IMR-90 (cell line): ENCODE results near the gene AUTS2. TPM values are rescaled to one million over a fixed set of nuclear protein-coding genes. Genes with fewer than 3 reads are reported as not detected.

ENCODE experiments used
- ATAC-seq: fragments of 200-7000 bp; cut with Tn5 transposase; 2 replicates; pipeline ENCODE4 v1.9.1; 2020; ENCODE audit warnings: low read depth, mild to moderate bottlenecking, moderate library complexity
- BruUV-seq: library from RNA; stranded (reverse); fragments of 400-500 nt; replicated peaks from 2 replicates; lab custom pipeline; 2021; lab: Mats Ljungman, UMichigan
- CTCF ChIA-PET: fragments of 300-600 bp; formaldehyde crosslinking; extraction: SDS; loops from one replicate; lab custom pipeline; 2021; ENCODE audit warnings: antibody characterized with exemption; lab: Yijun Ruan, JAX
- POLR2A ChIA-PET: fragments of 300-600 bp; sonication (Branson Sonifier 250); formaldehyde crosslinking; loops from one replicate; lab custom pipeline; 2022; ENCODE audit warnings: antibody characterized with exemption; ENCODE audit not compliant: unreplicated experiment; lab: Charles Lee
- DNase-seq: peaks from one replicate; pipeline ENCODE4 v3.0.0; 2013
- H2AFZ ChIP-seq: replicated peaks from 2 replicates; pipeline ENCODE3; 2013; ENCODE audit warnings: low read length, mild to moderate bottlenecking; ENCODE audit not compliant: poor library complexity
- H2AK5ac ChIP-seq: 2 replicates; pipeline ENCODE4 v1.6.1; 2013; ENCODE audit warnings: low read depth, low read length, inconsistent platforms
- H2AK9ac ChIP-seq: replicated peaks from 2 replicates; pipeline ENCODE3; 2013; ENCODE audit warnings: mild to moderate bottlenecking, low read depth, low read length, moderate library complexity; ENCODE audit not compliant: poor library complexity
- H2BK120ac ChIP-seq: 2 replicates; pipeline ENCODE4 v1.6.1; 2013; ENCODE audit warnings: low read depth, low read length, inconsistent platforms
- H2BK15ac ChIP-seq: 3 replicates; pipeline ENCODE4 v1.6.1; 2013; ENCODE audit warnings: low read depth, low read length, inconsistent platforms
- H2BK20ac ChIP-seq: 2 replicates; pipeline ENCODE4 v1.6.1; 2013; ENCODE audit warnings: low read depth, mild to moderate bottlenecking, inconsistent platforms, low read length, moderate library complexity
- H2BK5ac ChIP-seq: 2 replicates; pipeline ENCODE4 v1.6.1; 2013; ENCODE audit warnings: mild to moderate bottlenecking, low read depth, low read length, inconsistent platforms; ENCODE audit not compliant: poor library complexity, severe bottlenecking
- H3K14ac ChIP-seq: replicated peaks from 2 replicates; pipeline ENCODE4 v1.6.1; 2013; ENCODE audit warnings: low read depth, low read length, inconsistent platforms
- H3K18ac ChIP-seq: 2 replicates; pipeline ENCODE4 v1.6.1; 2013; ENCODE audit warnings: low read depth, low read length, control low read depth
- H3K23ac ChIP-seq: 2 replicates; pipeline ENCODE4 v1.6.1; 2013; ENCODE audit warnings: low read depth, low read length, inconsistent platforms
- H3K27ac ChIP-seq: 2 replicates; pipeline ENCODE4 v1.5.1; 2013; ENCODE audit warnings: mild to moderate bottlenecking, control low read depth, low read length; ENCODE audit not compliant: insufficient read depth
- H3K27me3 ChIP-seq: 2 replicates; pipeline ENCODE4 v1.6.1; 2013; ENCODE audit warnings: low read length; ENCODE audit not compliant: control insufficient read depth, insufficient read depth
- H3K36me3 ChIP-seq: 2 replicates; pipeline ENCODE4 v1.6.1; 2013; ENCODE audit warnings: low read length, mixed read lengths; ENCODE audit not compliant: control insufficient read depth, insufficient read depth
- H3K4ac ChIP-seq: 2 replicates; pipeline ENCODE4 v1.6.1; 2013; ENCODE audit warnings: low read depth, low read length, inconsistent platforms
- H3K4me1 ChIP-seq: 2 replicates; pipeline ENCODE4 v1.6.1; 2013; ENCODE audit warnings: low read length, mixed read lengths; ENCODE audit not compliant: control insufficient read depth, insufficient read depth
- H3K4me2 ChIP-seq: 2 replicates; pipeline ENCODE4 v1.6.1; 2013; ENCODE audit warnings: low read depth, mild to moderate bottlenecking, control low read depth, low read length, moderate library complexity
- H3K4me3 ChIP-seq: 2 replicates; pipeline ENCODE4 v1.5.1; 2013; ENCODE audit warnings: low read depth, mild to moderate bottlenecking, control low read depth, low read length, moderate library complexity; ENCODE audit not compliant: insufficient read depth
- H3K56ac ChIP-seq: 2 replicates; pipeline ENCODE4 v1.6.1; 2013; ENCODE audit warnings: low read length, inconsistent platforms; ENCODE audit not compliant: insufficient read depth; ENCODE audit errors: extremely low read depth
- H3K79me1 ChIP-seq, 2 experiments: 2 replicates each; pipeline ENCODE4 v1.6.1; 2013; ENCODE audit warnings: low read length in 2 of 2, inconsistent platforms in 1 of 2, low read depth in 1 of 2
- H3K9ac ChIP-seq: 2 replicates; pipeline ENCODE4 v1.6.1; 2013; ENCODE audit warnings: low read depth, low read length, control low read depth
- H3K9me1 ChIP-seq: 2 replicates; pipeline ENCODE4 v1.6.1; 2013; ENCODE audit warnings: low read length, inconsistent platforms; ENCODE audit not compliant: insufficient read depth
- H3K9me3 ChIP-seq: 2 replicates; pipeline ENCODE4 v1.6.1; 2013; ENCODE audit warnings: low read length; ENCODE audit not compliant: control insufficient read depth, insufficient read depth
- H4K20me1 ChIP-seq: 2 replicates; pipeline ENCODE4 v1.6.1; 2013; ENCODE audit warnings: low read length, inconsistent platforms; ENCODE audit not compliant: insufficient read depth
- H4K5ac ChIP-seq: 2 replicates; pipeline ENCODE4 v1.6.1; 2013; ENCODE audit warnings: mild to moderate bottlenecking, low read depth, low read length, control low read depth
- H4K8ac ChIP-seq, 2 experiments: 2 replicates each; pipeline ENCODE4 v1.6.1; 2013; ENCODE audit warnings: low read depth in 2 of 2, low read length in 2 of 2, control low read depth in 1 of 2, inconsistent platforms in 1 of 2
- H4K91ac ChIP-seq: 2 replicates; pipeline ENCODE4 v1.6.1; 2013; ENCODE audit warnings: low read depth, low read length, inconsistent platforms; ENCODE audit not compliant: insufficient read depth
- ELK1 ChIP-seq: fragments of 150-350 bp; IDR thresholded peaks from 2 replicates; pipeline ENCODE4 v1.6.1; 2016; ENCODE audit warnings: low read depth, mild to moderate bottlenecking, low read length, moderate library complexity, borderline replicate concordance
- MXI1 ChIP-seq: IDR thresholded peaks from 2 replicates; pipeline ENCODE4 v1.6.1; 2012; ENCODE audit warnings: low read depth, mild to moderate bottlenecking, low read length, moderate library complexity, borderline replicate concordance
- WGBS, 2 experiments: methylation state at CpG; one replicate each; pipeline versions ENCODE4 v1.1.5 to v1.1.7; 2013; ENCODE audit warnings: missing lambda C conversion rate in 2 of 2; ENCODE audit not compliant: insufficient read length in 1 of 2; ENCODE audit errors: extremely low coverage in 2 of 2; 5-methylcytosine and 5-hydroxymethylcytosine counted together
- dilution Hi-C: fragments of 300-500 bp; cut with HindIII; formaldehyde crosslinking; loops from one replicate; pipeline ENCODE4 v1.14.3; 2018; ENCODE audit warnings: low sequenced_read_pairs; ENCODE audit not compliant: unreplicated experiment
- in situ Hi-C: fragments of 300-500 bp; cut with MboI; formaldehyde crosslinking; loops from 3 replicates; pipeline ENCODE4 v1.14.3; 2019; ENCODE audit warnings: low sequenced_read_pairs, inconsistent platforms, mixed read lengths
- intact Hi-C: fragments of 100-400 bp; cut with micrococcal nuclease; formaldehyde crosslinking; loops from 2 replicates; pipeline ENCODE4 v1.10.0; 2022
- polyA plus RNA-seq, 3 experiments: library from polyadenylated mRNA; depleted of rRNA; stranded (reverse); fragments of >200 nt; gene quantifications; 2 replicates each; pipeline ENCODE4 v1.2.3, GENCODE V29; 2012; ENCODE audit warnings: low replicate concordance in 1 of 3
- total RNA-seq: library from RNA; depleted of rRNA; stranded (reverse); fragments of >200 nt; gene quantifications from 2 replicates; pipeline ENCODE4 v1.2.3, GENCODE V29; 2012

AUTS2 gene
- total and polyA plus RNA-seq, 2 of the 4 experiments (the other 2 are of a cell fraction), result 0.90 to 3.0 TPM

GRCh38 chr7:70456719-70457118 lies 858.4 kb downstream of the AUTS2 start:
- Histone ChIP-seq H3K36me3 (no peaks in the 10 kb centered on the region), H3K4me3 (no peak overlapping the region), H4K5ac (no peak overlapping the region), H3K4me1 (no peaks in the 10 kb centered on the region), H4K8ac (no peak overlapping the region), H2BK15ac (no peak overlapping the region), H3K9me1 (no peaks in the 10 kb centered on the region), H2BK120ac (no peak overlapping the region), H3K14ac (no peak overlapping the region), H3K27ac (no peak overlapping the region), H3K4ac (no peak overlapping the region), H2AK9ac (no peak overlapping the region), H2BK5ac (no peak overlapping the region), H3K23ac (no peak overlapping the region), H2AFZ (no peak overlapping the region), H2BK20ac (no peak overlapping the region), H3K18ac (no peak overlapping the region), H2AK5ac (no peak overlapping the region), H3K56ac (no peak overlapping the region), H3K9ac (no peak overlapping the region), H3K27me3 (no peaks in the 10 kb centered on the region), H4K91ac (no peak overlapping the region), H4K20me1 (no peaks in the 10 kb centered on the region), H3K9me3 (peaks cover 2% of the 10 kb centered on the region; the same call in 1 of the 2 replicates), H3K79me1 (no peaks in the 10 kb centered on the region), H3K4me2 (no peak overlapping the region)
- no peak for TF ChIP-seq ELK1
- no peak for TF ChIP-seq MXI1
- ATAC-seq, result no peak
- CTCF ChIA-PET, result no interaction called here
- POLR2A ChIA-PET, result no interaction called here
- WGBS, 2 experiments, result 20% methylated on average over 1 of the region's 4 CpGs; no CpG with 5 or more reads in 1 of the 2 experiments
- intact Hi-C loops (no loop called here), dilution Hi-C loops (no loop called here), in situ Hi-C loops (no loop called here)
- no peak for DNase-seq
- BruUV-seq, result no TSS peak
